IMR-90 (cell line): Measurements from ENCODE around the gene CEACAM16.

Source experiments
- BHLHE40 ChIP-seq: fragments of 150-350 bp; IDR thresholded peaks from 2 replicates; pipeline ENCODE4 v1.6.1; 2016; ENCODE audit warnings: mild to moderate bottlenecking, low read depth, low read length
- CEBPB ChIP-seq: IDR thresholded peaks from 2 replicates; pipeline ENCODE4 v1.6.1; 2012; ENCODE audit warnings: low read depth, low read length, improper control_type of control experiment
- CHD1 ChIP-seq: IDR thresholded peaks from 2 replicates; pipeline ENCODE4 v1.6.1; 2012; ENCODE audit warnings: low read depth, low read length, improper control_type of control experiment
- POLR2A ChIP-seq: IDR thresholded peaks from 2 replicates; pipeline ENCODE4 v1.6.1; 2012; ENCODE audit warnings: mild to moderate bottlenecking, low read depth, low read length
- RAD21 ChIP-seq: IDR thresholded peaks from 2 replicates; pipeline ENCODE4 v1.6.1; 2012; ENCODE audit warnings: low read length, improper control_type of control experiment
- SMC3 ChIP-seq: fragments of 150-350 bp; IDR thresholded peaks from 2 replicates; pipeline ENCODE4 v1.6.1; 2016; ENCODE audit warnings: low read depth, mild to moderate bottlenecking, antibody characterized with exemption, low read length, moderate library complexity
- TF ChIP-seq, protein P1 (sequence below): conservative IDR thresholded peaks from 2 replicates; pipeline ENCODE4 v1.5.1; 2012; ENCODE audit warnings: mild to moderate bottlenecking, low read depth, low read length, improper control_type of control experiment
- TF ChIP-seq, protein P2 (sequence below): fragments of 150-350 bp; IDR thresholded peaks from 2 replicates; pipeline ENCODE4 v1.6.1; 2016; ENCODE audit warnings: low read depth, mild to moderate bottlenecking, low read length, moderate library complexity, borderline replicate concordance

DNA sequence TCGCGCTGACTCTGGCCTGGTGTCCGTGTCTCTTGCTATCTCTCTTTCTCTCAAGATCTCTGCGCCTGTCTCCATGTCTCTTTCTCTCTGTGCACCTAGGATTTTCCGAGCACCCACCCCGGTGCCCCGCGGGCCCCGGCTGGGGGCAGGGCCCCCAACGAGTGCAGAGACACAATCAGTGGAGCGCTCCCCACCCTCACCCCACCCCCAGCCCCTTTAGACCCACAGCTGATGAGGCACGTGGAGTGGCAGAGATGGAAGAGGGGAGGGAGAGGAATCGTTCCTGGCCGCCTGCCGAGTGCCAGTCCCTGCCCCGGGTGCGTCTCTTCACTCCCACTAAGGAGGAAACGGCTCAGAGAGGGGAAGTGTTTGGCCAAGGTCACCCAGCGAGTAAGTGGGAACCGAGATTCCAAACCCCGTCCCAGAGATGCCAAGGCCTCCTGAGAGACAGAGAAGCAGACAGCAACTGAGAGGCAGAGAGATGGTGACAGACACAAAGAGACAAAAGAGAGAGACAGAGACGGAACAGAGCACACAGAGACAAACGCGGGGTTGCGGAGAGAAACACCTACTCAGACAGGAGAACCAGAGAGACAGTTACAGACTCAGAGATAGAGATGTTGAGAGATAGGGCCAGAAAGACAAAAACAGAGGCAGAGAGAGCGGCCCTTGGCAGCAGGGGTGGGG is 48.9 kb downstream of the CEACAM16 start:
- TF ChIP-seq POLR2A (peak; percentile 70), CHD1 (no peak), BHLHE40 (peak; percentile 36; the same call in 1 of the 2 replicates), RAD21 (no peak), CEBPB (no peak), SMC3 (no peak)
- TF ChIP-seq, protein P1, sequence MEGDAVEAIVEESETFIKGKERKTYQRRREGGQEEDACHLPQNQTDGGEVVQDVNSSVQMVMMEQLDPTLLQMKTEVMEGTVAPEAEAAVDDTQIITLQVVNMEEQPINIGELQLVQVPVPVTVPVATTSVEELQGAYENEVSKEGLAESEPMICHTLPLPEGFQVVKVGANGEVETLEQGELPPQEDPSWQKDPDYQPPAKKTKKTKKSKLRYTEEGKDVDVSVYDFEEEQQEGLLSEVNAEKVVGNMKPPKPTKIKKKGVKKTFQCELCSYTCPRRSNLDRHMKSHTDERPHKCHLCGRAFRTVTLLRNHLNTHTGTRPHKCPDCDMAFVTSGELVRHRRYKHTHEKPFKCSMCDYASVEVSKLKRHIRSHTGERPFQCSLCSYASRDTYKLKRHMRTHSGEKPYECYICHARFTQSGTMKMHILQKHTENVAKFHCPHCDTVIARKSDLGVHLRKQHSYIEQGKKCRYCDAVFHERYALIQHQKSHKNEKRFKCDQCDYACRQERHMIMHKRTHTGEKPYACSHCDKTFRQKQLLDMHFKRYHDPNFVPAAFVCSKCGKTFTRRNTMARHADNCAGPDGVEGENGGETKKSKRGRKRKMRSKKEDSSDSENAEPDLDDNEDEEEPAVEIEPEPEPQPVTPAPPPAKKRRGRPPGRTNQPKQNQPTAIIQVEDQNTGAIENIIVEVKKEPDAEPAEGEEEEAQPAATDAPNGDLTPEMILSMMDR, result no peak
- TF ChIP-seq, protein P2, sequence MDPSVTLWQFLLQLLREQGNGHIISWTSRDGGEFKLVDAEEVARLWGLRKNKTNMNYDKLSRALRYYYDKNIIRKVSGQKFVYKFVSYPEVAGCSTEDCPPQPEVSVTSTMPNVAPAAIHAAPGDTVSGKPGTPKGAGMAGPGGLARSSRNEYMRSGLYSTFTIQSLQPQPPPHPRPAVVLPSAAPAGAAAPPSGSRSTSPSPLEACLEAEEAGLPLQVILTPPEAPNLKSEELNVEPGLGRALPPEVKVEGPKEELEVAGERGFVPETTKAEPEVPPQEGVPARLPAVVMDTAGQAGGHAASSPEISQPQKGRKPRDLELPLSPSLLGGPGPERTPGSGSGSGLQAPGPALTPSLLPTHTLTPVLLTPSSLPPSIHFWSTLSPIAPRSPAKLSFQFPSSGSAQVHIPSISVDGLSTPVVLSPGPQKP, result no peak
